Measurements from ENCODE around the gene ATP8B4.

- TF ChIP-seq CTCF (IDR thresholded peaks at IDR 0.05) (no peak), POLR2A (IDR thresholded peaks at IDR 0.05) (no peak)
These were observed 101.5 kb downstream of the ATP8B4 start for GRCh38 chr15:50017522-50017921.
